ENCODE results near the gene ST3GAL3. TPM values are rescaled to one million over a fixed set of nuclear protein-coding genes. Genes with fewer than 3 reads are reported as not detected.

The ST3GAL3 gene
- total and polyA plus RNA-seq, 12 donors: 14.5 to 39.3 (median 31.7) TPM

GRCh38 chr1:43819357-43819756 is 112.0 kb downstream of the ST3GAL3 start:
- intact Hi-C loops (cut with DNase I): no loop called here
- Histone ChIP-seq H3K36me3 (peaks cover 0 to 50% (median 13%) of the 10 kb centered on the region in 9 donors), H3K4me3 (no peak overlapping the region), H3K27me3 (no peaks in the 10 kb centered on the region), H3K27ac (no peak overlapping the region), H3K9me3 (peaks cover 0 to 20% (median 10%) of the 10 kb centered on the region in 11 donors), H3K4me1 (peaks cover 0 to 21% (median 11%) of the 10 kb centered on the region in 9 donors)
- WGBS, 2 donors: 96 to 99% methylated on average over 4 of the region's 4 CpGs
- no peak for DNase-seq
- TF ChIP-seq CTCF (IDR thresholded peaks at IDR 0.05): no peak
- no peak for ATAC-seq

DNA sequence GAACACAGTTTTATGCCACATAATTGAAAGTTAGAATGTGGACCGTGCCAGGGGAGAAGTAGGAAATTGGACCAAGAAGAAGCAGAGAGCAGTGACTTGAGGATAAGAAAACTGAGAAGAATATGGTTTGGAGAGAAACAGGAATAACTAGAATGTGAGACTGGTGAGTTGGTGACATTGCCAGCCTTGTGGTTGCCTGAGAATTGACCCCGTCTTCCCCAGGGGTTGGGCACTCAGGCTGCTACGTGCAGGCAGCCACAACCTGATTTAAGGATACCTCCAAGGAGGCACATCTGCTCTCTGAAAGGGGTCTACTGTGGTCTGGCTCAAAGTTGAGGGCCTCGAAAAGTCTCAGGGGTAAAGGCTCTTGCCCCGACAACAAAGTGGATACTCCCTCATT is 114.1 kb downstream of the ST3GAL3 start:
- H3K36me3 ChIP-seq: peaks cover 0 to 29% (median 8%) of the 10 kb centered on the region in 9 donors
- TF ChIP-seq CTCF (IDR thresholded peaks at IDR 0.05): no peak
- ATAC-seq (no peak), DNase-seq (no peak)
- peak overlapping the region in 1 of 10 donors; percentile 11 for H3K27ac ChIP-seq
- H3K4me3 ChIP-seq: no peak overlapping the region
- H3K4me1 ChIP-seq: peaks cover 0 to 24% (median 17%) of the 10 kb centered on the region in 9 donors
- no peaks in the 10 kb centered on the region for H3K27me3 ChIP-seq
- intact Hi-C loops (cut with DNase I): loop anchor here in 1 of 10 donors (10.0 kb wide), 1 partner anchor 63 kb away; no protein-coding TSS in a partner anchor
- WGBS, 2 donors: 77 to 87% methylated on average over 5 of the region's 5 CpGs
- peaks cover 0 to 20% (median 10%) of the 10 kb centered on the region in 11 donors for H3K9me3 ChIP-seq

DNA sequence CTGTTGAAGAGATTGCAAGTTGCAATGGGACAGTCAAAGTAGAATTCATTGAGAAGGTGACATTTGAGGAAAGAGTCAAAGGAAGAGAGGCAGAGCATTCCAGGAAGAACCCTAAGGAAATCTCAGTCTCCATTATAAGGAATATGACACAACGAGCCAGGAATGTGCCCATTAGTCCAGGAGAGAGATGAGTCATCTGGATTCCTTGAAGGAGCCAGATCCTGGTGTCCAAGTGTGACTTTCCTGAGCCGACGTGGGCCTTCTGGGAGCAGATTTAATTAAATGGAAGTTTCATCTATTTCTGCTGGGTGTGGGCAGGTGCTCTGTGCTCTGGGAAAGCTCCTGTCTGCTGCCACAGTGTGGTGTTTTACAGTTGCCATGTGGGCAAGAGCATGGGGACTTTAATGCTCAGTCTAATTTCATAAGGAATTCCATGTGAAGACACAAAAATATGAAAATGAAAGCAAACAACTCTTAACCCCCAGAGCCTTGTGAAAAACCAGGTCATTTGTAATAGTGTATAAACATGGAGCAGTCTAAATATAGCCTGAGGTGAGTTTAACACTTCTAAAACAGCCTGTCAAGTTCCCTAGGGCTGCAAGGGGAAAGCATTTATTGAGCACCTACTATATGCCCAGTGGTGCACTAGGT is 114.8 kb downstream of the ST3GAL3 start:
- Histone ChIP-seq H3K4me3 (no peak overlapping the region), H3K36me3 (peaks cover 0 to 24% (median 8%) of the 10 kb centered on the region in 9 donors), H3K27ac (peak overlapping the region in 2 of 10 donors; percentile 11 to 26), H3K9me3 (peaks cover 0 to 20% (median 10%) of the 10 kb centered on the region in 11 donors), H3K4me1 (peaks cover 0 to 24% (median 17%) of the 10 kb centered on the region in 9 donors), H3K27me3 (no peaks in the 10 kb centered on the region)
- no peak for TF ChIP-seq CTCF (IDR thresholded peaks at IDR 0.05)
- intact Hi-C loops (cut with DNase I): loop anchor here in 1 of 10 donors (10.0 kb wide), 1 partner anchor 63 kb away; no protein-coding TSS in a partner anchor
- WGBS, 2 donors: 42 to 44% methylated on average over 3 of the region's 3 CpGs
- DNase-seq (no peak), ATAC-seq (peak in 6 of 8 donors; percentile 25 to 89 (median 65))

- peaks cover 0 to 8% (median 0%) of the 10 kb centered on the region in 9 donors for H3K36me3 ChIP-seq
- no peaks in the 10 kb centered on the region for H3K27me3 ChIP-seq
- ATAC-seq: no peak
- H3K4me3 ChIP-seq: no peak overlapping the region
- H3K27ac ChIP-seq: no peak overlapping the region
- H3K9me3 ChIP-seq: no peaks in the 10 kb centered on the region
- intact Hi-C loops (cut with DNase I): loop anchor here in 1 of 10 donors (10.0 kb wide), 1 partner anchor 60 kb away; no protein-coding TSS in a partner anchor
- no peak for DNase-seq
- WGBS, 2 donors: 95 to 98% methylated on average over 1 of the region's 1 CpG
- TF ChIP-seq CTCF (IDR thresholded peaks at IDR 0.05): no peak
- peaks cover 0 to 24% (median 17%) of the 10 kb centered on the region in 9 donors for H3K4me1 ChIP-seq
Observed at GRCh38 chr1:43824795-43825194, 117.5 kb downstream of the ST3GAL3 start.
